A673 (cell line): ENCODE data around the gene BSG. TPM values are rescaled to one million over a fixed set of nuclear protein-coding genes. Genes with fewer than 3 reads are reported as not detected.
A peak's percentile ranks its signal among the peaks of the same experiment; 100 is the strongest.

Experiments
- BruUV-seq: library from RNA; stranded (reverse); fragments of 400-500 nt; replicated peaks from 2 replicates; lab custom pipeline; 2021; lab: Mats Ljungman, UMichigan
- CTCF ChIA-PET: fragments of 300-600 bp; sonication (Branson Sonifier 250); formaldehyde crosslinking; loops from one replicate; lab custom pipeline; 2022; ENCODE audit warnings: antibody characterized with exemption; lab: Charles Lee
- POLR2A ChIA-PET: fragments of 300-600 bp; sonication (Branson Sonifier 250); formaldehyde crosslinking; loops from one replicate; lab custom pipeline; 2022; ENCODE audit warnings: antibody characterized with exemption; ENCODE audit not compliant: low non-redundant PET; lab: Charles Lee
- DNase-seq: peaks from one replicate; pipeline ENCODE4 v3.0.0-alpha.2; 2015; ENCODE audit warnings: low spot score
- H3K27ac ChIP-seq: fragments of 200-600 bp; sonication (generic); 2 replicates; pipeline ENCODE4 v1.5.1; 2016; ENCODE audit warnings: mixed run types, low read depth, mild to moderate bottlenecking, mixed read lengths, antibody characterized with exemption, low read length; ENCODE audit not compliant: poor library complexity, severe bottlenecking
- H3K27me3 ChIP-seq: fragments of 200-600 bp; sonication (generic); replicated peaks from 2 replicates; pipeline ENCODE4 v1.6.1; 2017; ENCODE audit warnings: mixed run types, low read depth, mild to moderate bottlenecking, mixed read lengths, antibody characterized with exemption, low read length; ENCODE audit not compliant: insufficient read depth, poor library complexity
- H3K36me3 ChIP-seq: fragments of 200-600 bp; sonication (generic); 2 replicates; pipeline ENCODE4 v1.6.1; 2016; ENCODE audit warnings: mixed run types, mild to moderate bottlenecking, mixed read lengths, antibody characterized with exemption, low read length; ENCODE audit not compliant: insufficient read depth, poor library complexity, severe bottlenecking
- H3K4me1 ChIP-seq: fragments of 200-600 bp; sonication (generic); 2 replicates; pipeline ENCODE4 v1.6.1; 2017; ENCODE audit warnings: mixed run types, mild to moderate bottlenecking, mixed read lengths, antibody characterized with exemption, low read length; ENCODE audit not compliant: insufficient read depth, poor library complexity, severe bottlenecking
- H3K4me3 ChIP-seq: fragments of 200-600 bp; sonication (generic); 2 replicates; pipeline ENCODE4 v1.5.1; 2016; ENCODE audit warnings: low read depth, mixed run types, mild to moderate bottlenecking, mixed read lengths, low read length; ENCODE audit not compliant: poor library complexity, severe bottlenecking
- H3K9me3 ChIP-seq: fragments of 200-600 bp; sonication (generic); 2 replicates; pipeline ENCODE4 v1.6.1; 2016; ENCODE audit warnings: mixed run types, low read depth, mild to moderate bottlenecking, mixed read lengths, antibody characterized with exemption, low read length; ENCODE audit not compliant: poor library complexity, severe bottlenecking
- CTCF ChIP-seq: fragments of 300-800, 200-600 bp; sonication (generic); conservative IDR thresholded peaks from 2 replicates; pipeline ENCODE4 v1.5.1; 2017; ENCODE audit warnings: low read depth, mild to moderate bottlenecking, antibody characterized with exemption, low read length, moderate library complexity, mixed read lengths
- EZH2 ChIP-seq: fragments of 200-600 bp; sonication (generic); IDR thresholded peaks from 2 replicates; pipeline ENCODE4 v1.6.1; 2017; ENCODE audit warnings: borderline replicate concordance, low read depth, mild to moderate bottlenecking, mixed read lengths, antibody characterized with exemption, low read length; ENCODE audit not compliant: poor library complexity, severe bottlenecking
- intact Hi-C: fragments of 100-400 bp; cut with micrococcal nuclease; formaldehyde crosslinking; loops from one replicate; pipeline ENCODE4 v1.10.0; 2022; ENCODE audit not compliant: unreplicated experiment
- total RNA-seq: library from RNA; stranded (reverse); gene quantifications from 2 replicates; pipeline ENCODE4 v1.2.3, GENCODE V29; 2021

The BSG gene
- total RNA-seq, 1 experiment from 2014 or later = 865 TPM

GRCh38 chr19:542173-542866 is 30.1 kb upstream of the BSG start:
- ChIA-PET POLR2A (no interaction called here), CTCF (interaction anchor here (0.6 kb wide), 1 partner anchor 338 kb away, joined by 3 read pairs; no protein-coding TSS in a partner anchor)
- Histone ChIP-seq H3K36me3 (peaks cover 25% of the 10 kb centered on the region), H3K27ac (no peak overlapping the region), H3K9me3 (no peaks in the 10 kb centered on the region), H3K27me3 (no peaks in the 10 kb centered on the region), H3K4me3 (no peak overlapping the region), H3K4me1 (no peaks in the 10 kb centered on the region)
- intact Hi-C loops = no loop called here
- no peak for DNase-seq
- BruUV-seq = no TSS peak
- TF ChIP-seq EZH2 (no peak), CTCF (no peak)

DNA sequence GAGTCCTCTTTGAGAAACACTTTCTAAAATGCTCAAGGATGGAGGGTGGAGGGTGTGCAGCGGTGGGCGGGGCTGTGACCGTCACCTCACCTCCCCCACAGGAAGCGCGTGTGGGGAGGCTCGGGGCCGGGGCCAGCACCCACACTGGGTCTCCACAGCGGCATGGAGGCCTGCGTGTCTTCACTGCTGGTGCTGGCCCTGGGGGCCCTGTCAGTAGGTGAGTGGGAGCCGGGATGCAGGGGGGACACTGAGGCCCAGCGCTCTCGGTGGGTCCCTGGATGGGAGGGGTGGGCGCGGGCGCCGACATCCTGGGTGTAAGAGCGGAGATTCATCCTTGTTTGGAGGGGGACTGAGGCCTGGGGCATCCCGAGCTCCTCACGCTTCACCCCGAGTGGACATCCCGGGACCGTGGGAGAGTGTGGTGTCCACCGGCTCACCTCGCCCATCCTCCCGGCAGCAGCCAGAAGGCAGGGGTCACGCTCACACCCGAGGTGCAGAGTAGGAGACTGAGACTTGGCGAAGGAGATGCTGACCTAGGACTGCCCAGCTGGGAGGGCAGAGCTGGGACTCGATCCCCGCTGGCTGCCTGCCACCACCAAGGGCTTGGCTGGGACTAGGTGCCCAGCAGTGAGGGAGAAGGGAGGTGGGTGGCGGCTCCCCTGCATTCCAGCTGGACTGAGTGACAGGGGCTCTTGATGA is 28.3 kb upstream of the BSG start, which contains the start of gene GZMM:
Gene GZMM (plus strand): TSS at position 144 of the 699 bp plus-strand sequence. CDS start 19 bp downstream, at position 163.
- intact Hi-C loops = no loop called here
- Histone ChIP-seq H3K36me3 (peaks cover 14% of the 10 kb centered on the region), H3K4me3 (no peak within 1 kb of the TSS), H3K4me1 (no peaks in the 10 kb centered on the region), H3K27ac (no peak within 1 kb of the TSS), H3K9me3 (no peaks in the 10 kb centered on the region), H3K27me3 (no peaks in the 10 kb centered on the region)
- DNase-seq = peak; percentile 50
- BruUV-seq = no TSS peak
- no peak for TF ChIP-seq EZH2
- TF ChIP-seq CTCF = no peak
- CTCF ChIA-PET = no interaction called here
- POLR2A ChIA-PET = no interaction called here

DNA sequence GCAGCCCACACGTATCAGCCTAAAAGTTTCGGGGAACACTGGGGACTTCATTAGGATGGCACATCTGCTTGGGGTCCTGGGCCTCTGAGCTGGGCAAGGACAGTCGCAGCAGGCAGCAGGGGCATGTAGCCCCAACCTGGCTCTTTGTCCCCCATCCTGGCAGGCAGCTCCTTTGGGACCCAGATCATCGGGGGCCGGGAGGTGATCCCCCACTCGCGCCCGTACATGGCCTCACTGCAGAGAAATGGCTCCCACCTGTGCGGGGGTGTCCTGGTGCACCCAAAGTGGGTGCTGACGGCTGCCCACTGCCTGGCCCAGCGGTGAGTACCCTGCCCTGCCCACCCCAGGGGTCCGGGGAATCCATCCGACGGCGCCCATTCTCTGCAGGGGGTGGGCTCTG is 25.3 kb upstream of the BSG start:
- CTCF ChIA-PET = no interaction called here
- Histone ChIP-seq H3K36me3 (peaks cover 9% of the 10 kb centered on the region), H3K27ac (no peak overlapping the region), H3K9me3 (no peaks in the 10 kb centered on the region), H3K27me3 (no peaks in the 10 kb centered on the region), H3K4me3 (no peak overlapping the region), H3K4me1 (no peaks in the 10 kb centered on the region)
- DNase-seq = no peak
- POLR2A ChIA-PET = no interaction called here
- no peak for TF ChIP-seq CTCF
- no peak for TF ChIP-seq EZH2
- intact Hi-C loops = no loop called here
- BruUV-seq = no TSS peak
